Suprapubic skin (tissue), 4 donors: ENCODE data around the gene AKAP8. TPM values are rescaled to one million over a fixed set of nuclear protein-coding genes. Genes with fewer than 3 reads are reported as not detected.

Experiments
- DNase-seq, 2 donors: peaks; one replicate each; pipeline ENCODE4 v3.0.0-alpha.2; 2019; ENCODE audit warnings: low spot score in 2 of 2
- H3K27ac ChIP-seq: fragments of 200-600 bp; sonication (generic); one replicate; pipeline ENCODE4 v1.5.1; 2019
- H3K27me3 ChIP-seq: fragments of 200-600 bp; sonication (generic); one replicate; pipeline ENCODE4 v1.5.1; 2019
- H3K36me3 ChIP-seq: fragments of 200-600 bp; sonication (generic); one replicate; pipeline ENCODE4 v1.5.1; 2019
- H3K4me1 ChIP-seq: fragments of 200-600 bp; sonication (generic); one replicate; pipeline ENCODE4 v1.5.1; 2019
- H3K4me3 ChIP-seq: fragments of 200-600 bp; sonication (generic); one replicate; pipeline ENCODE4 v1.5.1; 2019; ENCODE audit warnings: mild to moderate bottlenecking
- H3K9me3 ChIP-seq: fragments of 200-600 bp; sonication (generic); one replicate; pipeline ENCODE4 v1.5.1; 2019
- CTCF ChIP-seq, 2 donors: fragments of 200-600 bp in 1 of 2; fragments of 450-650 bp in 1 of 2; sonication (generic) in 1 of 2; IDR thresholded peaks; one replicate each; pipeline ENCODE4 v1.5.1; 2016 to 2019; ENCODE audit warnings: antibody characterized with exemption in 2 of 2, mild to moderate bottlenecking in 1 of 2, moderate library complexity in 1 of 2
- EP300 ChIP-seq: sonication (generic); formaldehyde crosslinking; IDR thresholded peaks from one replicate; pipeline ENCODE4 v1.6.1; 2017; ENCODE audit warnings: antibody characterized with exemption
- POLR2A ChIP-seq, 2 donors: fragments of 450-650 bp; IDR thresholded peaks; one replicate each; pipeline ENCODE4 v1.6.1; 2017; ENCODE audit warnings: antibody characterized with exemption in 2 of 2, mild to moderate bottlenecking in 2 of 2, moderate library complexity in 2 of 2
- POLR2AphosphoS5 ChIP-seq, 3 donors: sonication (generic); formaldehyde crosslinking; IDR thresholded peaks; one replicate each; pipeline ENCODE4 v1.6.1; 2017; ENCODE audit warnings: antibody characterized with exemption in 3 of 3
- WGBS: methylation state at CpG from one replicate; pipeline ENCODE4 v1.1.5; 2018; 5-methylcytosine and 5-hydroxymethylcytosine counted together
- total RNA-seq, 4 donors: library from RNA; depleted of rRNA; stranded (reverse); fragments of >200 nt; gene quantifications; one replicate each; pipeline ENCODE4 v1.1.0, GENCODE V29; 2016

AKAP8 gene
- total RNA-seq, 4 donors from 2014 or later, result 25.3 to 77.9 (median 41.6) TPM

DNA sequence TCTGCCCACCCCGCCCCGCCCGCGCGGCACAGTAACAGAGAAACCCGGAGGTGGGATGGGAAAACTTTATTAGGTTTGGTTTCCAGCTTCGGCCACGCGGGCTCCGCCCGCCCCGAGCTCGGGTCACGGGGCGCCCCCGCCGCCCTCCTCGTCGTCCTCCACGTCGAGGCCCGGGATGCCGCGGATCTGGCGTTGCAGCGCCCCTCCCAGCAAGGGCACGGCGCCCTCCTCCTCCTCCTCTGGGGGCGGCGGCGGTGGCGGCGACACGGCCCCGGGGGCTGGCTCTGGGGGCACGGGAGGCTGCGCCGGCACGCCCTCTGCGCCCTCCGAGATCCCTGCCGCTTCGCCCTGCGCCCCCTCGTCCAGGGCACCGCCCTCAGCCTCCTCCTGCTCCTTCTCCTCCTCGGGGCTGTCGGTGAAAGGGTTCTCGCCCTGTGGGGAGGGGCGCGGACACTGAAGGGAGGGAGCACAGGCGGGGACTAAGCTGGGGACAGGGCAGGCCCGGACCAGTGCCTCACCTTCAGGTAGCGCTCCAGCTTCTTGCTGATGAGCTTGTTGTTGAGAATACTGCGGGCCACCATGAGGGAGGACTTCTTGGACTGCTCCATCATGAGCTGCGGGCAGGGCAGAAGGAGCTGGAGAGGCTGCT is 536 bp upstream of the AKAP8 start:
- H3K9me3 ChIP-seq, result no peaks in the 10 kb centered on the region
- H3K4me3 ChIP-seq, result peak overlapping the region; percentile 65
- WGBS, result 0% methylated on average over 10 of the region's 56 CpGs
- H3K27me3 ChIP-seq, result no peaks in the 10 kb centered on the region
- H3K4me1 ChIP-seq, result peaks cover 45% of the 10 kb centered on the region
- H3K27ac ChIP-seq, result peak overlapping the region; percentile 92
- DNase-seq, result no peak
- H3K36me3 ChIP-seq, result no peaks in the 10 kb centered on the region
- TF ChIP-seq POLR2A (IDR thresholded peaks at IDR 0.05), result no peak
- TF ChIP-seq EP300, result no peak
- no peak for TF ChIP-seq CTCF (IDR thresholded peaks at IDR 0.05)
- no peak for TF ChIP-seq POLR2AphosphoS5 (IDR thresholded peaks at IDR 0.05)

GRCh38 chr19:15378534-15379082 is 979 bp downstream of the AKAP8 start:
- no peak for TF ChIP-seq CTCF (IDR thresholded peaks at IDR 0.05)
- TF ChIP-seq POLR2AphosphoS5 (IDR thresholded peaks at IDR 0.05), result no peak
- TF ChIP-seq EP300, result no peak
- TF ChIP-seq POLR2A (IDR thresholded peaks at IDR 0.05), result no peak
- 0% methylated on average over 21 of the region's 22 CpGs for WGBS
- H3K36me3 ChIP-seq, result peaks cover 12% of the 10 kb centered on the region
- no peaks in the 10 kb centered on the region for H3K9me3 ChIP-seq
- peak overlapping the region; percentile 65 for H3K4me3 ChIP-seq
- H3K27ac ChIP-seq, result peak overlapping the region; percentile 92
- DNase-seq, result peak in 1 of 2 donors; percentile 74
- H3K27me3 ChIP-seq, result no peaks in the 10 kb centered on the region
- H3K4me1 ChIP-seq, result peaks cover 61% of the 10 kb centered on the region

- Histone ChIP-seq H3K4me3 (peak overlapping the region; percentile 11), H3K9me3 (no peaks in the 10 kb centered on the region), H3K27me3 (no peaks in the 10 kb centered on the region), H3K27ac (peak overlapping the region; percentile 52), H3K4me1 (peaks cover 48% of the 10 kb centered on the region), H3K36me3 (peaks cover 48% of the 10 kb centered on the region)
- WGBS, result 57% methylated on average over 10 of the region's 24 CpGs
- TF ChIP-seq POLR2AphosphoS5 (IDR thresholded peaks at IDR 0.05), result no peak
- no peak for TF ChIP-seq EP300
- no peak for TF ChIP-seq POLR2A (IDR thresholded peaks at IDR 0.05)
- no peak for TF ChIP-seq CTCF (IDR thresholded peaks at IDR 0.05)
- DNase-seq, result no peak
Measured at GRCh38 chr19:15374796-15375440, 4.7 kb downstream of the AKAP8 start.

DNA sequence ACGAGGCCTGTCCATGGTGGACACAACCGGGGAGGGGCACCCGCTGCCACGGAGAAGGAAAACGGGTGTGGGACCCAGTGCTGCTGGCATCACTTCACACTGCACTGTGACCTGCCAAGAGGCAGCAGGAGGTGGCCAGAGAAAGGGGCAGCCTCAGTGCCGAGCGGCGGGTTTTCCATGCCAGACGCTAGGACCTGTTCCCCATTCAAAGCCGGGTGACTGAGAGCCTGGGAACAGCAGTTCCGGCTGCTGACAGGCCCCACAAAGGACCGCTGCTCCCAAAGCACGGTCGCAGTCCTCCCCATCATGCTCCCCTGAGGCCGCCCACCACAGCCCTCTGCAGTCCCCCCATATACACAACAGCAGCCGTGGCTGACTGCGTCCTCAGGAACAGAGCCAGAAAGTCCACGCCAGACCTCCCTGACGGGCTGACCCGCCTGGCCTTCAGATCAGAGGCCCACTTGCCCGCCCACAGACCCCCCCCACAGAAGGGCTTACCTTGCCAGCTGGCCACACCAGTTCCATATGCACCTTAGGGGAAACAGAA is 5.4 kb downstream of the AKAP8 start:
- Histone ChIP-seq H3K27ac (peak overlapping the region; percentile 52), H3K4me1 (peaks cover 48% of the 10 kb centered on the region), H3K9me3 (no peaks in the 10 kb centered on the region), H3K27me3 (no peaks in the 10 kb centered on the region), H3K4me3 (peak overlapping the region; percentile 11), H3K36me3 (peaks cover 55% of the 10 kb centered on the region)
- WGBS, result no CpG with 5 or more reads among the region's 21 CpGs
- TF ChIP-seq POLR2AphosphoS5 (IDR thresholded peaks at IDR 0.05) (no peak), CTCF (IDR thresholded peaks at IDR 0.05) (no peak), POLR2A (IDR thresholded peaks at IDR 0.05) (no peak), EP300 (no peak)
- DNase-seq, result no peak

DNA sequence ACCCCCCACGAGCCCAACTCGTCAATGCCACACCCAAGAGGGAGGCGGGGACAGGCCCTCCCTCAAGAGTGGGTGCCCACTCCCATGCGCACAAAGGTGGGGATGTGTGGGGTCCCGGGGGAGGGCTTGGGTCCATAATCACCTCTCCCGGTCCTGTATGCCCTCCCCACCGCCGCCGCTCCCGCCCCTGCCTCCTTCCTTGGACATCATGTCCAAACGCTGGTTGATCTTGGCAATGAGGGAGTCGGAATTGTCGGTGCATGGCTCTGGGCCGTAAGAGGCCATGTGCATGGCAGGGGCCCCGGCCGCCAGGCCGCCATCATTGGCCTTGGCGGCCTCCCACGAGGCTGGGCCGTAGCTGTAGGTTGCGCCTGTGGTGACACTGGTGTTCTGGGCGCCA is 5.9 kb downstream of the AKAP8 start:
- DNase-seq, result no peak
- Histone ChIP-seq H3K4me1 (peaks cover 48% of the 10 kb centered on the region), H3K27ac (peak overlapping the region; percentile 52), H3K27me3 (no peaks in the 10 kb centered on the region), H3K4me3 (peak overlapping the region; percentile 11), H3K36me3 (peaks cover 60% of the 10 kb centered on the region), H3K9me3 (no peaks in the 10 kb centered on the region)
- TF ChIP-seq CTCF (IDR thresholded peaks at IDR 0.05) (no peak), POLR2AphosphoS5 (IDR thresholded peaks at IDR 0.05) (no peak), EP300 (no peak), POLR2A (IDR thresholded peaks at IDR 0.05) (no peak)
- WGBS, result 80% methylated on average over 9 of the region's 22 CpGs
